HepG2 (cell line): ENCODE data around the gene SUSD4. TPM values are rescaled to one million over a fixed set of nuclear protein-coding genes. Genes with fewer than 3 reads are reported as not detected.

ENCODE experiments used
- ATAC-seq: fragments of 200-7000 bp; cut with Tn5 transposase; 3 replicates; pipeline ENCODE4 v1.9.1; 2020; ENCODE audit warnings: mild to moderate bottlenecking, moderate library complexity
- BruUV-seq: library from RNA; stranded (reverse); fragments of 400-500 nt; replicated peaks from 2 replicates; lab custom pipeline; 2021; lab: Mats Ljungman, UMichigan
- CTCF ChIA-PET: fragments of 300-600 bp; formaldehyde crosslinking; extraction: SDS; loops from one replicate; lab custom pipeline; 2021; ENCODE audit warnings: low total read pairs, inconsistent platforms, low intra/inter-chr PET ratio; lab: Yijun Ruan, JAX
- POLR2A ChIA-PET: fragments of 350-600 bp; sonication (Branson Sonifier 250); formaldehyde crosslinking; loops from one replicate; lab custom pipeline; 2020; ENCODE audit warnings: antibody characterized with exemption, inconsistent platforms; lab: Yijun Ruan, JAX
- DNase-seq: peaks from one replicate; pipeline ENCODE4 v3.0.0-alpha.2; 2015; ENCODE audit warnings: low spot score
- FAIRE-seq: peaks from 3 replicates; lab custom pipeline; 2011; peaks lifted over from hg19 to GRCh38; lab: Jason Lieb, UNC
- H2AFZ ChIP-seq: one replicate; pipeline ENCODE4 v1.6.1; 2011; ENCODE audit warnings: low read length, inconsistent platforms
- H3K27ac ChIP-seq: fragments of 300-600 bp; 3 replicates; pipeline ENCODE4 v1.8.0; 2011; ENCODE audit warnings: mixed run types, mild to moderate bottlenecking, mixed read lengths, low read length, inconsistent platforms; ENCODE audit not compliant: insufficient read depth; ENCODE audit errors: extremely low read length
- H3K27me3 ChIP-seq, 2 experiments: fragments of 200-600 bp in 1 of 2; 2 replicates in 1 of 2; 3 replicates in 1 of 2; pipeline versions ENCODE4 v1.6.0 to v1.8.0; 2011; ENCODE audit warnings: low read length in 2 of 2, mild to moderate bottlenecking in 2 of 2, moderate library complexity in 2 of 2, inconsistent platforms in 1 of 2; ENCODE audit not compliant: insufficient read depth in 2 of 2, control insufficient read depth in 1 of 2
- H3K36me3 ChIP-seq, 2 experiments: fragments of 200-600 bp in 1 of 2; replicated peaks in 1 of 2; 2 replicates in 1 of 2; 3 replicates in 1 of 2; pipeline versions ENCODE4 v1.5.1 to v1.8.0; 2011; ENCODE audit warnings: low read length in 2 of 2, inconsistent platforms in 1 of 2; ENCODE audit not compliant: insufficient read depth in 2 of 2, control insufficient read depth in 1 of 2
- H3K4me1 ChIP-seq: 2 replicates; pipeline ENCODE4 v1.5.1; 2012; ENCODE audit warnings: low read length, inconsistent platforms; ENCODE audit not compliant: insufficient read depth
- H3K4me2 ChIP-seq: 2 replicates; pipeline ENCODE4 v1.6.0; 2011; ENCODE audit warnings: low read depth, low read length, inconsistent platforms
- H3K4me3 ChIP-seq, 3 experiments: fragments of 200-600 bp in 1 of 3; sonication (generic), shearing (Covaris generic) in 1 of 3; replicated peaks in 1 of 3; 2 replicates each; pipeline ENCODE4 v1.5.1; 2011 to 2016; ENCODE audit warnings: low read length in 3 of 3, inconsistent platforms in 2 of 3, low read depth in 2 of 3, mild to moderate bottlenecking in 2 of 3, control low read depth in 1 of 3, mixed read lengths in 1 of 3; ENCODE audit not compliant: insufficient read depth in 1 of 3
- H3K79me2 ChIP-seq: one replicate; pipeline ENCODE4 v1.6.1; 2011; ENCODE audit warnings: low read length, inconsistent platforms; ENCODE audit not compliant: insufficient read depth
- H3K9ac ChIP-seq: 2 replicates; pipeline ENCODE4 v1.6.0; 2011; ENCODE audit warnings: mild to moderate bottlenecking, low read depth, low read length, inconsistent platforms; ENCODE audit not compliant: insufficient read depth
- H3K9me3 ChIP-seq: 2 replicates; pipeline ENCODE4 v1.5.1; 2012; ENCODE audit warnings: mild to moderate bottlenecking, low read length
- H4K20me1 ChIP-seq: 2 replicates; pipeline ENCODE4 v1.6.0; 2011; ENCODE audit warnings: inconsistent platforms, mild to moderate bottlenecking, low read length, moderate library complexity; ENCODE audit not compliant: insufficient read depth
- ETV6 ChIP-seq: sonication (generic); formaldehyde crosslinking; conservative IDR thresholded peaks from 2 replicates; pipeline ENCODE4 v1.4.0; 2020; ENCODE audit warnings: missing genetic modification reagents
- FOSL2 ChIP-seq: sonication (generic); formaldehyde crosslinking; IDR thresholded peaks from 2 replicates; pipeline ENCODE4 v1.4.0; 2020; ENCODE audit warnings: missing genetic modification reagents
- FOXK1 ChIP-seq: sonication (generic); formaldehyde crosslinking; IDR thresholded peaks from 2 replicates; pipeline ENCODE4 v1.4.0; 2020; ENCODE audit warnings: low read depth, missing genetic modification reagents, borderline replicate concordance
- KAT2B ChIP-seq: fragments of 150-350 bp; IDR thresholded peaks from 2 replicates; pipeline ENCODE4 v1.6.1; 2014; ENCODE audit warnings: low read depth, low read length, borderline replicate concordance
- MAF1 ChIP-seq: sonication (generic); formaldehyde crosslinking; IDR thresholded peaks from 2 replicates; pipeline ENCODE4 v1.5.0; 2020; ENCODE audit warnings: missing genetic modification reagents, borderline replicate concordance
- MAFG ChIP-seq: sonication (generic); formaldehyde crosslinking; IDR thresholded peaks from 2 replicates; pipeline ENCODE4 v1.5.1; 2020; ENCODE audit warnings: mild to moderate bottlenecking, missing genetic modification reagents
- MIXL1 ChIP-seq: IDR thresholded peaks from 2 replicates; pipeline ENCODE4 v1.6.1; 2016
- NCOA2 ChIP-seq: sonication (generic); formaldehyde crosslinking; IDR thresholded peaks from 2 replicates; pipeline ENCODE4 v1.8.0; 2022; ENCODE audit warnings: inconsistent platforms
- NR2C2 ChIP-seq: sonication (generic); formaldehyde crosslinking; IDR thresholded peaks from 2 replicates; pipeline ENCODE4 v1.4.0; 2020; ENCODE audit warnings: missing genetic modification reagents, mild to moderate bottlenecking, moderate library complexity, borderline replicate concordance
- PAF1 ChIP-seq: IDR thresholded peaks from 2 replicates; pipeline ENCODE4 v1.6.1; 2016; ENCODE audit warnings: missing genetic modification reagents, missing compliant biosample characterization
- PITX1 ChIP-seq: sonication (generic); formaldehyde crosslinking; IDR thresholded peaks from 2 replicates; pipeline ENCODE4 v1.5.1; 2020; ENCODE audit warnings: mild to moderate bottlenecking, missing genetic modification reagents
- SAFB2 ChIP-seq: sonication (generic); formaldehyde crosslinking; IDR thresholded peaks from 2 replicates; pipeline ENCODE4 v1.5.1; 2020; ENCODE audit warnings: missing genetic modification reagents, low read depth, mild to moderate bottlenecking, borderline replicate concordance
- TRIM24 ChIP-seq: sonication (generic); formaldehyde crosslinking; IDR thresholded peaks from 2 replicates; pipeline ENCODE4 v1.8.0; 2022; ENCODE audit warnings: mild to moderate bottlenecking, missing genetic modification reagents
- ZNF12 ChIP-seq: sonication (generic); formaldehyde crosslinking; IDR thresholded peaks from 2 replicates; pipeline ENCODE4 v1.5.0; 2020; ENCODE audit warnings: missing genetic modification reagents
- ZNF234 ChIP-seq: sonication (generic); formaldehyde crosslinking; conservative IDR thresholded peaks from 2 replicates; pipeline ENCODE4 v1.5.1; 2020; ENCODE audit warnings: mild to moderate bottlenecking, missing genetic modification reagents
- ZNF446 ChIP-seq: sonication (generic); formaldehyde crosslinking; IDR thresholded peaks from 2 replicates; pipeline ENCODE4 v1.5.0; 2020; ENCODE audit warnings: mild to moderate bottlenecking, missing genetic modification reagents
- ZNF619 ChIP-seq: sonication (generic); formaldehyde crosslinking; IDR thresholded peaks from 2 replicates; pipeline ENCODE4 v1.4.0; 2020; ENCODE audit warnings: mild to moderate bottlenecking, missing genetic modification reagents
- ZNF775 ChIP-seq: sonication (generic); formaldehyde crosslinking; IDR thresholded peaks from 2 replicates; pipeline ENCODE4 v1.4.0; 2020; ENCODE audit warnings: missing genetic modification reagents, mild to moderate bottlenecking, moderate library complexity, borderline replicate concordance
- ZSCAN9 ChIP-seq: IDR thresholded peaks from 2 replicates; pipeline ENCODE4 v1.6.1; 2016; ENCODE audit warnings: borderline replicate concordance
- in situ Hi-C: cut with HindIII; loops from 2 replicates; pipeline ENCODE4 v1.10.0; 2017; ENCODE audit warnings: low pct_unique_long_range_greater_than_20kb; ENCODE audit not compliant: extremely low pct_ligation_motif_present
- intact Hi-C: fragments of 100-400 bp; cut with micrococcal nuclease; formaldehyde crosslinking; loops from one replicate; pipeline ENCODE4 v1.10.0; 2022; ENCODE audit not compliant: unreplicated experiment
- polyA plus RNA-seq, 8 experiments: library from polyadenylated mRNA; depleted of rRNA in 3 of 8; stranded (reverse) in 7 of 8; unstranded in 1 of 8; fragments of >200 nt; fragmentation: Illumina TruSeq in 4 of 8; extraction: Trizol in 4 of 8; gene quantifications; 2 replicates each; pipeline versions ENCODE4 v1.2.1 to v1.2.3, GENCODE V29; 2011 to 2016; ENCODE audit warnings: low read depth in 4 of 8, missing spikeins in 1 of 8, mixed read lengths in 1 of 8; ENCODE audit not compliant: insufficient read depth in 1 of 8
- total RNA-seq, 5 experiments: library from RNA; depleted of rRNA; stranded (reverse); fragments of >200 nt; fragmentation: Illumina TruSeq; extraction: Trizol; gene quantifications; 2 replicates each; pipeline ENCODE4 v1.2.3, GENCODE V29; 2016; ENCODE audit warnings: low read depth in 1 of 5
- TF ChIP-seq, protein P1 (sequence below): sonication (generic); formaldehyde crosslinking; IDR thresholded peaks from 2 replicates; pipeline ENCODE4 v1.4.0; 2020; ENCODE audit warnings: missing genetic modification reagents
- TF ChIP-seq, protein P2 (sequence below): sonication (generic); formaldehyde crosslinking; IDR thresholded peaks from 2 replicates; pipeline ENCODE4 v1.5.0; 2020; ENCODE audit warnings: mild to moderate bottlenecking, missing genetic modification reagents
- TF ChIP-seq, protein P3 (sequence below): IDR thresholded peaks from 2 replicates; pipeline ENCODE4 v1.6.1; 2016; ENCODE audit warnings: mild to moderate bottlenecking, missing biosample characterization, missing genetic modification reagents
- TF ChIP-seq, protein P4 (sequence below): sonication (generic); formaldehyde crosslinking; IDR thresholded peaks from 2 replicates; pipeline ENCODE4 v1.4.0; 2020; ENCODE audit warnings: low read depth, mild to moderate bottlenecking, missing genetic modification reagents

SUSD4 gene
- total and polyA plus RNA-seq, 2 of the 13 experiments (the other 11 are each of a cell fraction or from before 2014, with no cell fraction given) = not detected

DNA sequence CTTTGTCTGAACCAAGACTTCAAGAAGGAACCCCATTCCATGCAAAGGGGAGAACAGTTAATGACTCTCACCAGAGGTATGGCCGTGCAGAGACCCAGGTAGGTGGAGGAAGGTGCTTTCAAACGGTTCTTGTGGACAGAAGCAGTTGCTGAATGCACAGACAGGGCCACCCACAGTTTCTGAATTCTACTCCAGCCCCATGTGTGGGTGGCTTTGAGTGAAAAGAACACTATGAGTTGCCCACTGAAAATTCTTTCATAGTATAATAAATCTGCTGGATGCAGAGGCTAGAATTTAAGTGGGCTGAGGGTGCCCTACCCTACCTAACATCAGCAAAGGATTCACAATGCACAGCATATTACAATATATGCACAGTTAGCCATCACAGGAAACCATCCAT lies 22.0 kb upstream of the SUSD4 start (continued):
- TF ChIP-seq SAFB2 (CRISPR knock-in tag) (no peak), NR2C2 (CRISPR knock-in tag) (no peak), MAF1 (no peak), ZNF619 (no peak), MAFG (no peak), ZNF234 (CRISPR knock-in tag) (no peak), ZNF446 (CRISPR knock-in tag) (no peak)
- TF ChIP-seq, protein P1, sequence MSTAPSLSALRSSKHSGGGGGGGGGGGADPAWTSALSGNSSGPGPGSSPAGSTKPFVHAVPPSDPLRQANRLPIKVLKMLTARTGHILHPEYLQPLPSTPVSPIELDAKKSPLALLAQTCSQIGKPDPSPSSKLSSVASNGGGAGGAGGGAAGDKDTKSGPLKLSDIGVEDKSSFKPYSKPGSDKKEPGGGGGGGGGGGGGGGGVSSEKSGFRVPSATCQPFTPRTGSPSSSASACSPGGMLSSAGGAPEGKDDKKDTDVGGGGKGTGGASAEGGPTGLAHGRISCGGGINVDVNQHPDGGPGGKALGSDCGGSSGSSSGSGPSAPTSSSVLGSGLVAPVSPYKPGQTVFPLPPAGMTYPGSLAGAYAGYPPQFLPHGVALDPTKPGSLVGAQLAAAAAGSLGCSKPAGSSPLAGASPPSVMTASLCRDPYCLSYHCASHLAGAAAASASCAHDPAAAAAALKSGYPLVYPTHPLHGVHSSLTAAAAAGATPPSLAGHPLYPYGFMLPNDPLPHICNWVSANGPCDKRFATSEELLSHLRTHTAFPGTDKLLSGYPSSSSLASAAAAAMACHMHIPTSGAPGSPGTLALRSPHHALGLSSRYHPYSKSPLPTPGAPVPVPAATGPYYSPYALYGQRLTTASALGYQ (CRISPR knock-in tag) = no peak
- TF ChIP-seq, protein P2, sequence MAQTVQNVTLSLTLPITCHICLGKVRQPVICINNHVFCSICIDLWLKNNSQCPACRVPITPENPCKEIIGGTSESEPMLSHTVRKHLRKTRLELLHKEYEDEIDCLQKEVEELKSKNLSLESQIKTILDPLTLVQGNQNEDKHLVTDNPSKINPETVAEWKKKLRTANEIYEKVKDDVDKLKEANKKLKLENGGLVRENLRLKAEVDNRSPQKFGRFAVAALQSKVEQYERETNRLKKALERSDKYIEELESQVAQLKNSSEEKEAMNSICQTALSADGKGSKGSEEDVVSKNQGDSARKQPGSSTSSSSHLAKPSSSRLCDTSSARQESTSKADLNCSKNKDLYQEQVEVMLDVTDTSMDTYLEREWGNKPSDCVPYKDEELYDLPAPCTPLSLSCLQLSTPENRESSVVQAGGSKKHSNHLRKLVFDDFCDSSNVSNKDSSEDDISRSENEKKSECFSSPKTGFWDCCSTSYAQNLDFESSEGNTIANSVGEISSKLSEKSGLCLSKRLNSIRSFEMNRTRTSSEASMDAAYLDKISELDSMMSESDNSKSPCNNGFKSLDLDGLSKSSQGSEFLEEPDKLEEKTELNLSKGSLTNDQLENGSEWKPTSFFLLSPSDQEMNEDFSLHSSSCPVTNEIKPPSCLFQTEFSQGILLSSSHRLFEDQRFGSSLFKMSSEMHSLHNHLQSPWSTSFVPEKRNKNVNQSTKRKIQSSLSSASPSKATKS (CRISPR knock-in tag) = no peak

DNA sequence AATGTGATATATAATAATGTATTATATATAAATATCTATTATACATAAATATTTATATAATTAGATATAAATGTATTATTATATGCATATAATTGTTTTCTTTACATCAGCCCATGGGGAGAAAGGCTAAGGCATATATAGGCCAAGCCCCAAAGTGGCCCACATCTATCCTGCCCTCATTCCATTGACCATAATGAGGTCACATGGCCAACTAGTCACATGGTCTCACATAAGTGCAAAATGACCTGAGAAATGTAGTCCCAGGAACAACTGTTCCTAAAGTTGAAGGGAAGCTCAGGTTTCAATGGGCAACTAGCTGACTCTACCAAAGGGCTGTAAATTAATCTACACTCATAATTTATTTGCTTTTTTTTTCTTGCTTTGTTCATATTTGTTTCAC lies 14.8 kb upstream of the SUSD4 start:
- CTCF ChIA-PET = no interaction called here
- in situ Hi-C loops = no loop called here

More for the DNA sequence above, 14.8 kb upstream of the SUSD4 start:
- no peak for ATAC-seq
- Histone ChIP-seq H3K27ac (no peak overlapping the region), H3K9ac (no peak overlapping the region), H3K9me3 (peaks cover 7% of the 10 kb centered on the region; the same call in 1 of the 2 replicates), H3K79me2 (no peaks in the 10 kb centered on the region), H4K20me1 (no peaks in the 10 kb centered on the region), H3K27me3 (no peaks in the 10 kb centered on the region; a peak in 1 of 5 replicates), H3K4me3 (no peak overlapping the region), H2AFZ (no peak overlapping the region), H3K4me1 (no peaks in the 10 kb centered on the region), H3K4me2 (no peak overlapping the region), H3K36me3 (no peaks in the 10 kb centered on the region)
- DNase-seq = no peak
- no TSS peak for BruUV-seq
- intact Hi-C loops = no loop called here
- no peak for FAIRE-seq
- POLR2A ChIA-PET = no interaction called here
- TF ChIP-seq, protein P3, sequence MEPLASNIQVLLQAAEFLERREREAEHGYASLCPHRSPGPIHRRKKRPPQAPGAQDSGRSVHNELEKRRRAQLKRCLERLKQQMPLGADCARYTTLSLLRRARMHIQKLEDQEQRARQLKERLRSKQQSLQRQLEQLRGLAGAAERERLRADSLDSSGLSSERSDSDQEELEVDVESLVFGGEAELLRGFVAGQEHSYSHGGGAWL (CRISPR knock-in tag) = no peak
- TF ChIP-seq ZNF775 (CRISPR knock-in tag) (no peak), TRIM24 (CRISPR knock-in tag) (no peak), ZNF12 (no peak), PITX1 (CRISPR knock-in tag) (no peak), FOSL2 (CRISPR knock-in tag) (no peak), ETV6 (CRISPR knock-in tag) (no peak), PAF1 (CRISPR knock-in tag) (no peak), NCOA2 (CRISPR knock-in tag) (no peak), FOXK1 (no peak), ZSCAN9 (no peak), KAT2B (no peak), MIXL1 (CRISPR knock-in tag) (no peak)
- TF ChIP-seq, protein P4, sequence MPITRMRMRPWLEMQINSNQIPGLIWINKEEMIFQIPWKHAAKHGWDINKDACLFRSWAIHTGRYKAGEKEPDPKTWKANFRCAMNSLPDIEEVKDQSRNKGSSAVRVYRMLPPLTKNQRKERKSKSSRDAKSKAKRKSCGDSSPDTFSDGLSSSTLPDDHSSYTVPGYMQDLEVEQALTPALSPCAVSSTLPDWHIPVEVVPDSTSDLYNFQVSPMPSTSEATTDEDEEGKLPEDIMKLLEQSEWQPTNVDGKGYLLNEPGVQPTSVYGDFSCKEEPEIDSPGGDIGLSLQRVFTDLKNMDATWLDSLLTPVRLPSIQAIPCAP (CRISPR knock-in tag) = no peak
